Measurements from ENCODE around the gene TMEM181.
"Not testable (repeated sequence)": the region's sequence is repeated elsewhere in the genome, so short reads cannot be mapped to it uniquely, and the experiment has no call there.

The TMEM181 gene

DNA sequence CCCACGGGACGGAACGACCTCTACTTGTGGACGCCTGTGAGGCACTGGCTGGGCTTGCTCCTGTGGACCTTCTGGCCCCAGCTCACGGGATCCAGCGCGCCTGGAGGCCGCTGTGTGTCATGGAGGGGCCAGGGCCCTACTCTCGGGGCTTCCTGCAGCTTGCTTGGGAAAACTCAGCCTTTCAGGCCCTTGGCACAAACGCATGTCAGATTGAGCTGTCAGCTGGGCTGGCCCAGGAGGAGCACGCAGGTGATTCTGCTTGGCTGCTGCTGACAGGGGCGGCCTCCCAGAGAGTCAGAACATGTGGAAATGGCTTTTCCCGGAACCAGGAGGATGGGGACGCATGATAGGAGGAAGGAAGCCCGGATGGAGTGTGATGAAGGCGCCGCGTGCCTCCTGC is 39.7 kb downstream of the TMEM181 start:
- no peak for DNase-seq (ENCODE audit: low spot score)

DNA sequence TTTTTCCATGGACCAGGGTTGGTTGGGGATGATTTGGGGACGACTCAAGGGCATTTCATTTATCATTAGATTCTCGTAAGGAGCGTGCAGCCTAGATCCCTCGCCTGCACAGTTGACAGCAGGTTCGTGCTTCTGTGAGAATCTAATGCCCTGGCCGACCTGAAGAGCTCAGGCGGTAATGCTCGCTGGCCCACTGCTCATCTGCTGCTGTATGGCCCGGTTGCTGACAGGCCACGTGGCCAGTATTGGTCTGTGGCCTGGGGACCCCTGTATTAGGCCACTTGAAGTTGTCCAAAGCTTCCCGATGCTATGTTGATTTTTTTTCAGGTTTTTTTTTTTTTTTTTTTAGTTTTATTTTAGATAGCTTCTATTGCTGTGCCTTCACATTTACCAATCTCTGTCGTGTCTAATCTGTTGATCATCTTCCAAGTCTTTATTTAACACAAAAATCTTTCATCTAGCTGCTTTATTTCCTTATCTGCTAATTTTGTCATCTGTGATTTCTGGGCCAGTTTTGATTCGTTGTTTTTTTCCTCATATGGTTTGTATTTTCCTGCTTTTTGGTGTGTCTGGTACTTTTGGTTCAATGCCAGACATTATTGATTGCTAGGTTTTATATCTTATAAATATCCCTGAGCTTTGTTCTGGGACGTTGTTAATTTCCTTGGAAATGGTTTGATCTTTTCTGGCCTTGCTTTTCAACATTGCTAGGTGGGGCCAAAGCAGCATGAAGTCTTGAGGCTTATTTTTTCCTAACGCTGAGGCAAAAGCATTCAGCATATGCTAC is 43.6 kb downstream of the TMEM181 start:
- no peak for DNase-seq (ENCODE audit: low spot score)

DNA sequence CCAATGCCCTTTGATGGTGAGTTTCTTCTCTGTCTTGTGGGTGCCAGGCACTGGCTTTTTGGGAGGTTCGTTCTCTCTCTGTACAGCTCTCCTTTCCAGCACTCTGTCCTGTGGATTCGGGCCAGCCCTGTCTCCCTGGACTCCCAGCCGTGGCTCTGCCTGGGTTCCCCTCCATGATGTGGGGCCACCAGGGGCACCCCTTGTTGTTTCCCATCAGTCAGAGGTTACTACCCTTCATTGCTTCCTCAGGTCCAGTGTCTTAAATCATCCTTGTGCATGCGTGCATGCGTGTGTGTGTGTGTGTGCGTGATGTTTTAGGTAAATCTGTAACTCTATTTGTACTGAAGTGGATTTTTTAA is 44.1 kb downstream of the TMEM181 start:
- no peak for DNase-seq (ENCODE audit: low spot score)

DNA sequence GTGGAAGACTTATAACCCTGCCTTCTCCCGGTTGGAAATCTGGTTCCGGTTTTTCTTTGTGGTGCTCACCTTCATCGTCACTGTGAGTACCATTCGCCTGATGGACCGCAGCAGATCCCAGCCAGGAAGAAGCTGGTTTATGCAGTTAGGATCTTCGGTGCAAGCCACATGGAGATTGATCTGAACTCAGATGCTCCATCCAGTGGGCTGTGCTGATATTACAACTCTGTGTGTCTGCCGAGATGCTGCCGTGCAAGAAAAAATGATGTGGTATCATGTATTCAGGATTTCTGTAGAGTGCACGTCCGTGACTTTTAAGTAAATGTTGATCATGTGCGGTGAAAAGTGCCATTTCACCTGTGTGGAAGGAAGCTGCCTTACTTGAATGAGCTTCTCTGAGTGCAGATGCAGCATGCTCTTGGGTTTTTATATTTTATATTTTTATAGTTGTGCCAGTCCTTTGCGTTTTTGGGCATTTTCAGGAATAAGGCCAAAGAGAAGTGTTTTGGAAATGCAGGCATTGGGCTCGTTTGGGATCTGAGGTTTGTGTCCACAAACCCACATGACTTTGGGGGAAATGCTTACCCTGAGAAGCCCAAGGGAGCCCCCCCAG is 45.5 kb downstream of the TMEM181 start:
- peak; percentile 47 for DNase-seq (ENCODE audit: low spot score)

DNA sequence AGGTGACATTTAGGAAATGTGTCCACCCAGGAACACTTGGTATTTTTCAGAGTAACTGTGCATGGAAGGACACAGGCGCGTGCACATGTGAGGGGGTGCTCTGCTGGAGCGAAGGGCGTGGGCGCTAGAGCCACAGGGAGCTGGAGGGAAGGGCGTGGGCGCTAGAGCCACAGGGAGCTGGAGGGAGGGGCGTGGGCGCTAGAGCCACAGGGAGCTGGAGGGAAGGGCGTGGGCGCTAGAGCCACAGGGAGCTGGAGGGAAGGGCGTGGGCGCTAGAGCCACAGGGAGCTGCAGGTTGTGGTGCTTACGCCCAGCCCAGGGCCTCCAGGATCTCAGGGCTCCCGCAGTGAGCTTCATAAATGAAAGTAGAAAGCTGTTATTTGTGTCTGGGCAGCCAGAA is 46.1 kb downstream of the TMEM181 start:
- not testable (repeated sequence) for DNase-seq (ENCODE audit: low spot score)

DNA sequence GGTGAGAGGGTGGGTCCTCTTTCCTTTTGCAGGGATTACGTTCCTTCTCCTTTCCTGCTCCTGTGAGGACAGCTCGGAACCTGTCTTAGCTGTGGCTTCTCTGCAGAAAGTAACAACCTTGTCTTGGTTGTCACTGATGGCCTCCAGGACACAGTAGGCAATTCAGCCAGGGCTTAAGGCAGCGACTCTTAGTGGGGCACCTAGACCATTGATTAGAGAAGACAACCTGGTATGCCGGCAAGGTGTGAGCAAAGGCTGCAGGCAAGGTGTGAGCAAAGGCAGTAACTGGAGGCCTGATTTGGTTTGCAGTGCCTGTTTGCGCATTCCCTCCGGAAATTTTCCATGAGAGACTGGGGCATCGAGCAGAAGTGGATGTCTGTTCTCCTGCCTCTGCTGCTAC is 47.0 kb downstream of the TMEM181 start:
- no peak for DNase-seq (ENCODE audit: low spot score)

DNA sequence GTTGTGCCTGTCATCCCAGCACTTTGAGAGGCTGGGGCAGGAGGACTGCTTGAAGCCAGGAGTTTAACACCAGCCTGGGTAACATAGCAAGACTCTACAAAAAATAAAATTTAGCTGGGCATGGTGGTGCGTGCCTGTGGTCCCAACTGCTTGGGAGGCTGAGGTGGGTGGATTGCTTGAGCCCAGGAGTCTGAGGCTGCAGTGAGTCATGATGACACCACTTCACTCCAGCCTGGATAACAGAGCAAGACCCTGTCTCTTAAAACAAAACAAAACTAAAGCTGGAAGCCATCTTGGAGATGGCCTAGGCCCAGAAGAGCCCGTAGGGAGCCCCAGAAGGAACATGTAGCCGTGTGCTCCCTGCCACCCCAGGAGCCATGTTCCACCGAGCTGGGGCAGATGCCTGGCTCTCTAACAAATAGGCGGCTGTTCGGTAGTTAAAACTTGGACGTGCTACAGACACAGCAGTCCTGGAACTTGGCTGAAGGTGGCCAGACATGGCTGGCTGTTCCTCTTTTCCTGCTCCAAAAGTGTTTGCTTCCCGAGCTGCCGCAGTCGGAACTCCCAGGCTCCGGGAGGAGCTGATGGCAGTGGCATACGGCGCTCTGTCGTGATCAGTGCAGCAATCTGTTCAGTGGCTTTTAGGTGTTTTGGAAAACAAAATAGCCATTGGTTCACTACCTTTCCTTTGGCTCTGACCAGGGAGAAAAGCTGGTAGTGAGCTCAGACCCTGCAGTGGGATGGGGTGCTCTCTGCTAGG is 47.7 kb downstream of the TMEM181 start:
- no peak for DNase-seq (ENCODE audit: low spot score)

DNA sequence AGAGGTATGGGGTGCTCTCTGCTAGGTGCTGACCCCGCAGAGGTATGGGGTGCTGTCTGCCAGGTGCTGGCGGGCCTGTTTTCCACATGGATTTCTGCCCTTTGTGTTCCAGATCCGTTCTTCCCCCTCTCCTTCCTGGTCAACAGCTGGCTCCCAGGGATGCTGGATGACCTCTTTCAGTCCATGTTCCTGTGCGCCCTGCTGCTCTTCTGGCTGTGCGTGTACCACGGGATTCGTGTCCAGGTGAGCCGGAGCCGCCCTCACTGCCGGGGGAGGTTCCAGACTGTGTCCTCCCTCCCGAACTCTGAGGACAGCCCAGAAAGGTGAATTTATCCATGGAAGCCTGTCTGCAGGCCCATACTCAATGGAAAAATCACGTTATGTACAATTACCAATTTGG is 48.3 kb downstream of the TMEM181 start:
- DNase-seq (ENCODE audit: low spot score), result no peak

DNA sequence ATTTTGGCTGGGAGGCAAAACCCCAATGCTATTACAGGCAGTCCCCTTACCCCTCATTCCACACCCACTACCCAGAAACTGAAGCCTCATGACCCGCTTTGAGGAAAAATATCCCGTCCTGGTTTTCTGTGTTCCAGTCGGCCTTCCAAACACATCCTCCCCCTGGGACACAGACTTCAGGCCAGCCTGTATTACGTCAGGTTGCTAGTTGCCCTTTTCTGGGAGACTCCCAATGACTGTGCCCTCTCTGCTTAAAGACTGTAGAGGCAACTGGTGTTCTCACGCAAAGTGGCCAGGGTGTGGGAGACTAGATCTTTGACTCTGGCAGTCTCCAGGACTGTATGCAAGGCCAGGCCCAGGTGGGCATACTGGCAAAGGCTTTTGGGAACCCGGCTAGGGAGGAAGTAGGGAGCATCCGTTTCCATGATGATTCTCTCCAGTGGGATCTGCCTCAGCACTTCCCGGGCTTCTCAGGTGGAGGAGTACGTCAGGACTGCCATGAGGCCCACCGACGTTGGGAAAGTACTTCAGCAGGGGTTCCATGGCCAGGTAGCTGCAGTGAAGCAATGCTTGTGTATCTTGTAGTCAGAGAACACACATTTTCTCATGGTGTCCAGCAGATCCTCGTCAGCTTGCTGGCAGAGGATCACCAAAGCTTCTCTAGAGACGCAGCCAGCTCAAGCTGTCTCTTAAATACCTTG is 49.7 kb downstream of the TMEM181 start:
- DNase-seq (ENCODE audit: low spot score), result no peak

DNA sequence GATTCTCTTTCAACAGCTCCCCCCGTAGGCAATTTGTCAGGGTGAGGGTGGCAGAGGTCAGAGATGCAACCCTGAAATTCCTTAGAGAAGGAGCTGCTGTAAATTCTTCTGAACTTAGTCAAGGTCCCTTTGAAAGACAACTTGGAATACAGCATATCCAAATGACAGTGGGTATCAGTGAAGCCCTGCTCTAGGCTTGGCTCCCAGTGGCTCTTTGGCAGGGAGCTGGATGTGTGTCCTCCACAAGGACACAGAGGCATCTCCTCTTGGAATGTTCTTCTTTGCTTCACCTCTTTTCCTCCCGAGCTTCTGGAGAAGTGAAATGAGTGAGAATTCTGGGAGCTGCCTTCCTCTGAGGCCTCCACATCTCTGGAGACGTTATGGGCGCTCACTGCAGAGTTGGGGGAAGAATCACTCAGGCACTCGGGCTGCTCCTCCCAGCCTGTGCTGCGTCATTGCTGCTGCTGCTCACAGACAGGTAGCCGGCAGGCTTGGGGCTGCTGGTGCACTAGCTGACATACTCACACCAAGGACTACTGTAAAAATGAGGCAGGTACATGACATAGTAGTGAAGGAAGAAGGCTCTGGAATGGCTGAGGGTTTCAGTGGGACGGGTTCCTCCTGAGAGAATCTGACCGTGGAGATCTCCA is 50.6 kb downstream of the TMEM181 start:
- DNase-seq (ENCODE audit: low spot score), result no peak

DNA sequence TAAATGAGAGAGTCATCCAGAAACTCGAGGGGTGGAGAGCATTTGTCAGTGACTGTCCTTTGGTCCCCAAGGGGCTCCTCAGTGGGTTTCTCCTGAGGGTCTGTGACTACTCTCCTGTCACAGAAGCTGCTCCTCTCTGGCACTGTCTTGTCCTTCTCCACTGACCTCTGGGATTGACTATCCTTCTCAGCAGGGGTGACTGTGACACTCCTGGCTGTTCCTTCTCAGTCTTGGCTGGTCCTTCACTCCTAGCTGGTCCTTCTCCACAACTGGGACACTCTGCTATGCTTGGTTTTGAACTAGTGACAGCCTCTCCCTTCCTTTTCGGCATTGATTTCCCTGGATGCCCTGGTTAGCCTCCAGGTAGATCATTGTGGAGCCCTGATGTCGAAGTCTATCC is 51.1 kb downstream of the TMEM181 start:
- no peak for DNase-seq (ENCODE audit: low spot score)

DNA sequence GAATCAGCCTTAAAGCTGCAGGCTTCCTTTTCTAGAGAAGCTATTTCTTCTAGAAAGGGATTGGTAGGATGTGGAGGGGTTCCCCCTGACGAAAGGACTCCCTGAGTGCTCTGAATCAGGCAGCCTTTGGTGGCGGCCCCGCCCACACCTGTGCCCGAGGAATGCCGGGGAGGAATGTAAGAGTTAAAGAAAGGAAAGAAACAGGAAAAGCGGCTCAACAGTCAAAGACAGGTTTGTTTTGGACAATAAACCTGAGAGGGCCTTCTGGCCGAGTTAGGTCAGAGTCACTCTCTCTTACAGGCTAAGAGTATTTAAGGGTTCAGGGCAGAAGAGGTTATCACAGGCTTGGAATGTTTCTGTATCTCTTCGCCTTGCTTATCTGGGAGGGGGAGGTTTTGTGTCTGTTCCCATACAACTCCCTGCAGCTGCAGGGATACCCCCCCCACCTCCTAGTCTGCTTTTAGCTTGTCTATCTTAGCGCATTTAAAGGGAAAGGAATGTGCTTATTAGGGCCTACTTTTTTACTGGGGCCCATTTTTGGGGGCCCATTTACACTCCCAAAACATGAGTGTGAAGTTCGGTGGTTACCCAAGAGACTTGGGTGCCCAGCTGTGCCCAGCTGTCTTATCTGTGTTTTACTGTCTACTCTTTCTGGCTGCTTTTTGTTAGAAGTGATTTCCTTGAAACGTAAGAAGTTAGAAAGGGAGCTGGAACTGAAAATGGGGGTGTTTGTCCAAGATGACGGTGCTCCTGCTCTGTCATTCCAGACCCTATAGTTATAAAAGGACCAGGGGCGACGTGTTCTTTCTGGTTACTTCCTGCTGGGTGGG is 51.9 kb downstream of the TMEM181 start:
- no peak for DNase-seq (ENCODE audit: low spot score)

DNA sequence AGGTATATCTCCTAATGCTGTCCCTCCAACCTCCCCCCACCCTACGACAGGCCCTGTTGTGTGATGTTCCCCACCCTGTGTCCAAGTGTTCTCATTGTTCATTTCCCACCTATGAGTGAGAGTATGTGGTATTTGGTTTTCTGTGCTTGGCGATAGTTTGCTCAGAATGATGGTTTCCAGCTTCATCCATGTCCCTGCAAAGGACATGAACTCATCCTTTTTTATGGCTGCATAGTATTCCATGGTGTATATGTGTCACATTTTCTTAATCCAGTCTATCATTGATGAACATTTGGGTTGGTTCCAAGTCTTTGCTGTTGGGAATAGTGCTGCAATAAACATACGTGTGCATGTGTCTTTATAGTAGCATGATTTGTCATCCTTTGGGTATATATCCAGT is 54.7 kb downstream of the TMEM181 start:
- not testable (repeated sequence) for DNase-seq (ENCODE audit: low spot score)

DNA sequence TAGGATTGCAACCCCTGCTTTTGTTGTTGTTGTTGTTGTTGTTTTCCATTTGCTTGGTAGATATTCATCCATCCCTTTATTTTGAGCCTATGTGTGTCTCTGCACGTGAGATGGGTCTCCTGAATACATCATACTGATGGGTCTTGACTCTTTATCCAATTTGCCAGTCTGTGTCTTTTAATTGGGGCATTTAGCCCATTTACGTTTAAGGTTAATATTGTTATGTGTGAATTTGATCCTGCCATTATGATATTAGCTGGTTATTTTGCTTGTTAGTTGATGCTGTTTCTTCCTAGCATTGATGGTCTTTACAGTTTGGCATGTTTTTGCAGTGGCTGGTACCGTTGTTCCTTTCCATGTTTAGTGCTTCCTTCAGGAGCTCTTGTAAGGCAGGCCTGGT is 58.4 kb downstream of the TMEM181 start:
- DNase-seq (ENCODE audit: low spot score), result not testable (repeated sequence)

DNA sequence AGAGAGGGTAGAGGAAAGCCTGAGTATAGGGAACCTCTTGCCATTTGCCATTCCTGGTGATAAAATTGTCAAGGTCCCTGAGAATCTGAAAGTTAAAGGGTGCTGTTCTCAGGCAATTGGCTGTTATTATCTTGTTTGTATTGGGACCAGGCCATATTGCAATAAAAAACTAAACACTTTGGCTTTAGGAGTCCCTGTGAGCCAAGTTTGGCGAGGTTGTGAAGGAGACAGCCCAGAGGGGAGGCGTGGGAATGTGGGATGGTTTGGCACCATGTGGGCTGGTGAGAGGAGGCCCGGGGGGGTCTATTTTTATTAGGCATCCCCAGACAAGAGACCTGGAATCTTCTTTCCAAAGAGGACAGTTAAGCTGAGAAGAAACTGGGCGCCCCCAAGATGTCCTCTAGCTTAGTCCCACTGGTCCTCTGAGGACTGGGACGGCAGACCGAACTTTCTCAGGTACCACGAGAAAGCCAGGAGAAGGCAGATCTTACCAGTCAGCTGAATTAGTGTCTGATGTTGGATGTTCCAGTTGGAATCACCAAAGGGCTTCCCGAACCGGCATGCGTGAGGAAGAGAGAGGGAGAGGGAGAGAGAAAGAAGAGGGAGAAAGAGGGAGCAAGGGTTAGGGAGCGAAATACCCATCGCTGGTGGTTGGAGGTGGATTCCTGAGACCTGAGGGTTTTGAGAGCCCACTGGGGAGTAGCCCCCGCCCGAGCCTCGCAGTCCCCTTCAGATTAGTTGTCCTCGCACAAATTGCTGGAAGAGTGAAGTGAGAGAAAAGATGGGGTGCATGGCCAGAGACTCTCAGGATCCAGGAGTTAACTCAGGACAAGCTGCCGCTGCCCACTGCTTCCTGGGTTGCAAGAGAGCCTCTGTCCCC is 60.3 kb downstream of the TMEM181 start:
- no peak for DNase-seq (ENCODE audit: low spot score)

DNA sequence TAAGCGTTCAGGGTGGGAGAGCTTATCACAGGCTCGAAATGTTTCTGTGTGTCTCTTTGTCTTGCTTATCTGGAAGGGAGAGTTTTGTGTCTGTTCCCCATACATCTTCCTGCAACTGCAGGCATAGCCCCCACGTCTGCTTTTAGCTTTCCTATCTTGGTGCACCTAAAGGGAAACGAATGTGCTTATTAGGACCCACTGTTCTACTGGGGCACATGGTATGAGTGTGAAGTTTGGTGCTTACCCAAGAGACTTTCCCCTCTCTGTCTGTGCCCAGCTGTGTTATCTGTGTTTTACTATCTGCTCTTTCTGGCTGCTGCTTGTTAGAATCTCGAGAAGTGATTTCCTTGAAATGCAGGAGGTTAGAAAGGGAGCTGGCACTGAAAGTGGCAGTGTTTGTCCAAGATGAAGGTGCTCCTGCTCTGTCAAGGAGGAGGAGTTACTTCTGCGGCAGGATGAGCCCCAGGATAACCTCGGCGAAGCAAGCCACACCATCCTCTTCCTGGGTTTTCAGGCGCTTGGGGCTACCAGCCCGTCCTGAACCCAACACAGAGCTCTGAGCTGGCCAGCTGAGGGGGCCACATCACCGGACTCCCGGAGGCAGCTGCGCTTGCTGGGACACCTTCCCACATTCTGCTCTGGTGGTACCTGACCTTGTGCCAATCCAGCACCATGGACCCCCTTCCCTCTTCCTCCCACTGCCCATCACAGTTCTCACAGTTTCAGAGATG is 61.2 kb downstream of the TMEM181 start:
- no peak for DNase-seq (ENCODE audit: low spot score)

DNA sequence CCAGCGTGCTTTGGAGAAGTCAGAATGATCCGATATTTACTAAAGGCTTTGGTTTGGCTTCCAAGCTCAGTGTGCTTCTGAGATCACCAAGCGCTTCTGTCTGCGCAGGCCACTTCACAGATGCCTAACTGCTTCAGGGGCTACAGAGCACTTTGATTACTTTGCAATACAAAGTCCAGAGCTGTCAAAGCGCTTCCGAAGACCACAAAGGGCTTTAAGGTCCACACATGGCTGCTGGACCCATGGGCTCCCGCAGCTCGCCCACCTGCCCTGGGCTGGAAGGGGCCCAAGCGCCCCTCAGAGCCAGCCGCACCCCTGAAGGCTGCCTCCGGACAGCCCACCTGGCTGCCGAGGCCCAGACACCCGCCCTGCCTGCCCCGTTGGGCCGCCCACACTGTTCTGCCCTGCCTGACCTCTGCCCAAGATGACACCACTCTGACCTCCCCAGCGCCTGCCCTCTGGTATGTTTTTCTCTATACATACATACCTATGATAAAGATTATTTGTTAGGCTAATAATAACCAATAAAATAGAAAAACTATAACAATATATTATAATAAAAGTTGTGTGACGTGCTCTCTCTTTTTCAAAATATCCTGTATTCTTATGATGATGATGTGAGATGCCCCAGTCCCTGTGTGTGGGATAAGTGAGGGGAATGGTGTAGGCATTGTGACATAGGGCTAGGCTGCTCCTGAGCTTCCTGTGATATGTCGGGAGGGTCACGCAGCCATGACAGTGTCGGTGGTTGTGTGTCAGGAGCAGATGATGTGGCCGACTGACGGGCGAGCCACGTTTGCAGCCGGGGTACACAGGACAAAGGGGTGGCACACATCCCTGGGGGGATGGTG is 62.0 kb downstream of the TMEM181 start:
- no peak for DNase-seq (ENCODE audit: low spot score)

DNA sequence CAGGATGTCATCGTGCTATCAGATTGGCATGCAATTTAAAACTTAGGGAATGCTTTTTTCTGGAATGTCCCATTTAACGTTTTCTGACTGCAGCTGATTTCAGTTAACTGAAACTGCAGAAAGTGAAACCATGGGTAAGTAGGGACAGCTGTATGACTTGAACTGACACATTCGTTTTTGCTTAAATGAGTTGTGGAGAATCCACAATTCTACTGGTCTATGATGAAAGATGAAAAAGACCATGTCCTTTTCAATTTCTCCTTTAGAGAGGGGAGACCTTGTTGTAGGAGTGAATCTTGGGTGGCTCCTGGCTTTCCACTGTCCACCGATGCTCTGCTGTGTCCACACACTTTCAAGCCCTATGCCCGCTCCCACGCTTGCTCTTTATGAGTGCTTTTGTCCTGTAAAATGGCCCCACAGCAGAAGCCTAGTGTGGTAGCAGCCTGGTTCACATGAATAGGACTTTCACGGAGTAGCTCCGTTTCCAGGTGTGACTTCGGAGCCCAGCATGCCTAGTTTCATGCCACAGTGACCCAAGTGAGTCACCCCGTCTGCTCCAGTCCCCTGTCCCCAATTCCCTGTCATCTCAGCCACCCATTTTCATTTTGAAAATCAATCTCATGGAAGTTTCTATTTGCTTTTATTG is 62.8 kb downstream of the TMEM181 start:
- no peak for DNase-seq (ENCODE audit: low spot score)

All from CD4-positive, alpha-beta T cell treated with Interleukin-15 for 4 hours (primary cell).